Heart left ventricle (tissue), 16 donors: ENCODE data around the gene RDH16. TPM values are rescaled to one million over a fixed set of nuclear protein-coding genes. Genes with fewer than 3 reads are reported as not detected.
"Not testable (repeated sequence)": the region's sequence is repeated elsewhere in the genome, so short reads cannot be mapped to it uniquely, and the experiment has no call there.

Source experiments
- ATAC-seq, 4 donors: fragments of 200-7000 bp; cut with Tn5 transposase; one replicate each; pipeline ENCODE4 v1.9.1; 2020 to 2022; ENCODE audit warnings: moderate library complexity in 4 of 4, mild to moderate bottlenecking in 3 of 4, moderate number of reproducible peaks in 1 of 4
- DNase-seq, 5 donors: peaks; one replicate each; pipeline ENCODE4 v3.0.0-alpha.2; 2020
- H3K27ac ChIP-seq, 12 donors: fragments of 200-600 bp; sonication (generic) in 4 of 12; one replicate each; pipeline versions ENCODE4 v1.5.0 to v1.8.0; 2016 to 2022; ENCODE audit warnings: mild to moderate bottlenecking in 2 of 12
- H3K27me3 ChIP-seq, 9 donors: fragments of 200-600 bp; sonication (generic) in 2 of 9; one replicate each; pipeline versions ENCODE4 v1.5.1 to v1.8.0; 2016 to 2022; ENCODE audit warnings: mild to moderate bottlenecking in 3 of 9
- H3K36me3 ChIP-seq, 9 donors: fragments of 200-600 bp; sonication (generic) in 2 of 9; one replicate each; pipeline versions ENCODE4 v1.5.0 to v1.8.0; 2018 to 2022; ENCODE audit warnings: mild to moderate bottlenecking in 2 of 9
- H3K4me1 ChIP-seq, 12 donors: fragments of 200-600 bp; sonication (generic) in 4 of 12; one replicate each; pipeline versions ENCODE4 v1.5.0 to v1.8.0; 2016 to 2022; ENCODE audit warnings: mild to moderate bottlenecking in 3 of 12
- H3K4me3 ChIP-seq, 12 donors: fragments of 200-600 bp; sonication (generic) in 4 of 12; one replicate each; pipeline versions ENCODE4 v1.5.0 to v1.8.0; 2017 to 2022; ENCODE audit warnings: mild to moderate bottlenecking in 9 of 12, moderate library complexity in 4 of 12
- H3K9me3 ChIP-seq, 12 donors: fragments of 200-600 bp; sonication (generic) in 4 of 12; one replicate each; pipeline versions ENCODE4 v1.5.0 to v1.8.0; 2016 to 2022; ENCODE audit warnings: mild to moderate bottlenecking in 1 of 12
- CTCF ChIP-seq, 12 donors: fragments of 200-600 bp; sonication (generic) in 4 of 12; IDR thresholded peaks; one replicate each; pipeline versions ENCODE4 v1.5.0 to v1.8.0; 2018 to 2022; ENCODE audit warnings: antibody characterized with exemption in 12 of 12, mild to moderate bottlenecking in 5 of 12
- POLR2A ChIP-seq, 2 donors: fragments of 450-650 bp; IDR thresholded peaks; one replicate each; pipeline ENCODE4 v1.6.1; 2017; ENCODE audit warnings: antibody characterized with exemption in 2 of 2, mild to moderate bottlenecking in 2 of 2, moderate library complexity in 2 of 2
- WGBS, 4 donors: extraction: QIAGEN DNeasy Blood & Tissue Kit in 2 of 4; methylation state at CpG; one replicate each; pipeline versions ENCODE4 v1.1.5 to v1.1.7; 2013 to 2018; 5-methylcytosine and 5-hydroxymethylcytosine counted together
- intact Hi-C, 10 donors: fragments of 100-400 bp; cut with DNase I; formaldehyde crosslinking; loops; one replicate each; pipeline versions ENCODE4 v1.11.1 to v1.14.2; 2022
- polyA plus RNA-seq, 2 donors: library from polyadenylated mRNA; stranded (reverse); fragments of 200-250 nt; gene quantifications; one replicate each; pipeline ENCODE4 v1.2.3, GENCODE V29; 2013
- total RNA-seq, 9 donors: library from RNA; depleted of rRNA in 2 of 9; stranded (reverse); fragments of >200 nt in 2 of 9; fragmentation: NEBNext Ultra II Directional in 3 of 9; extraction: Animal tissue kit (Norgen Biotek cat#: 25700) in 3 of 9; gene quantifications; one replicate each; pipeline versions ENCODE4 v1.1.0 to v1.2.4, GENCODE V29; 2016 to 2023
- donor health status: ischemic (EF 13 %, LVEDD 7.1; RV severe dilation, severe dysfunction).
- donor health status: healthy with polysubstance abuse.
- donor health status: DM: no; HTN: yes; CAD: no.
- donor health status: DM: no; HTN: no; CAD: no.
- donor health status: ischemic (EF 25% LVEDD 6.9; RV normal size, moderate dysfunction).
- donor health status: ischemic (EF 25% LVEDD 5.7; RV mildly dilated, moderate dysfunction).
- donor health status: healthy.
- donor health status: DM: yes; HTN: yes; CAD: no.
- donor health status: ischemic (EF 35%, LVEDD 5.7; RV mildly dilated, moderate dysfunction).
- donor health status: nonischemic (EF 11% LVEDD 7.7; RV severe dilation, severe dysfunction).
- donor health status: DM: yes; HTN: yes; CAD: no.
- donor health status: PGD.
- donor health status: ischemic (EF 29% LVEDD 5.4; RV normal size, mild dysfunction).
- donor health status: nonischemic (EF 23%, LVEDD 6.1; RV moderate dilation, normal function).

Gene RDH16
- total and polyA plus RNA-seq, 11 donors: 0.06 to 0.54 (median 0.16) TPM; not detected in 2

- H3K27ac ChIP-seq: no peak overlapping the region
- WGBS, 4 donors: 85 to 96% (median 93%) methylated on average over 1 of the region's 1 CpG
- no peak overlapping the region for H3K4me3 ChIP-seq
- H3K27me3 ChIP-seq: no peaks in the 10 kb centered on the region
- H3K9me3 ChIP-seq: peaks cover 0 to 5% (median 0%) of the 10 kb centered on the region in 12 donors
- TF ChIP-seq POLR2A (IDR thresholded peaks at IDR 0.05) (no peak), CTCF (IDR thresholded peaks at IDR 0.05) (no peak)
- ATAC-seq (no peak), DNase-seq (no peak)
- H3K4me1 ChIP-seq: no peaks in the 10 kb centered on the region
- intact Hi-C loops: no loop called here
- no peaks in the 10 kb centered on the region for H3K36me3 ChIP-seq
Measured at GRCh38 chr12:56916996-56917333, 40.4 kb downstream of the RDH16 start.

- no peaks in the 10 kb centered on the region for H3K4me1 ChIP-seq
- H3K4me3 ChIP-seq: no peak overlapping the region
- no peak for TF ChIP-seq POLR2A (IDR thresholded peaks at IDR 0.05)
- TF ChIP-seq CTCF (IDR thresholded peaks at IDR 0.05): no peak
- no peak for DNase-seq
- WGBS, 4 donors: 83 to 85% (median 84%) methylated on average over 4 of the region's 4 CpGs
- no peaks in the 10 kb centered on the region for H3K36me3 ChIP-seq
- H3K27me3 ChIP-seq: no peaks in the 10 kb centered on the region
- H3K27ac ChIP-seq: no peak overlapping the region
- intact Hi-C loops: no loop called here
- peaks cover 0 to 5% (median 0%) of the 10 kb centered on the region in 12 donors for H3K9me3 ChIP-seq
- no peak for ATAC-seq
Measured at GRCh38 chr12:56916296-56916995, 41.0 kb downstream of the RDH16 start.

GRCh38 chr12:56914724-56915123 lies 42.7 kb downstream of the RDH16 start:
- ATAC-seq (no peak), DNase-seq (no peak)
- Histone ChIP-seq H3K4me3 (no peak overlapping the region), H3K27me3 (no peaks in the 10 kb centered on the region), H3K4me1 (no peaks in the 10 kb centered on the region), H3K27ac (no peak overlapping the region), H3K36me3 (no peaks in the 10 kb centered on the region), H3K9me3 (peaks cover 0 to 4% (median 0%) of the 10 kb centered on the region in 12 donors)
- WGBS, 4 donors: 84 to 93% (median 87%) methylated on average over 3 of the region's 3 CpGs
- TF ChIP-seq CTCF (IDR thresholded peaks at IDR 0.05): no peak
- no peak for TF ChIP-seq POLR2A (IDR thresholded peaks at IDR 0.05)
- intact Hi-C loops: no loop called here

- H3K27me3 ChIP-seq: no peaks in the 10 kb centered on the region
- H3K4me1 ChIP-seq: no peaks in the 10 kb centered on the region
- no peaks in the 10 kb centered on the region for H3K36me3 ChIP-seq
- no peak overlapping the region for H3K27ac ChIP-seq
- DNase-seq (no peak), ATAC-seq (no peak)
- H3K9me3 ChIP-seq: peaks cover 0 to 9% (median 0%) of the 10 kb centered on the region in 12 donors
- intact Hi-C loops: no loop called here
- no peak overlapping the region for H3K4me3 ChIP-seq
- no peak for TF ChIP-seq CTCF (IDR thresholded peaks at IDR 0.05)
- TF ChIP-seq POLR2A (IDR thresholded peaks at IDR 0.05): no peak
Measured at GRCh38 chr12:56914256-56914655, 43.2 kb downstream of the RDH16 start.

GRCh38 chr12:56909403-56909802 lies 48.0 kb downstream of the RDH16 start:
- H3K4me1 ChIP-seq, H3K27ac ChIP-seq, H3K27me3 ChIP-seq, ATAC-seq, H3K36me3 ChIP-seq, DNase-seq, intact Hi-C loops, H3K4me3 ChIP-seq: not testable (repeated sequence)
- 62 to 75% (median 63%) methylated on average over 2 of the region's 2 CpGs for WGBS, 4 donors
- peaks cover 0 to 11% (median 0%) of the 10 kb centered on the region in 12 donors for H3K9me3 ChIP-seq
